ENCODE measurements around the gene HOXA6.

The HOXA6 gene

GRCh38 chr7:27187475-27188385 lies 40.2 kb upstream of the HOXA6 start:
- Histone ChIP-seq H3K27ac (no peak overlapping the region), H3K4me3 (peak overlapping the region; percentile 48)
- peak; percentile 64 for DNase-seq (ENCODE audit: low spot score)
- TF ChIP-seq CTCF (IDR thresholded peaks at IDR 0.05): no peak

- Histone ChIP-seq H3K27ac (no peak overlapping the region), H3K4me3 (no peak overlapping the region)
- no peak for TF ChIP-seq CTCF (IDR thresholded peaks at IDR 0.05)
- DNase-seq (ENCODE audit: low spot score): peak; percentile 7
Observed at GRCh38 chr7:27186668-27187474, 39.3 kb upstream of the HOXA6 start.

GRCh38 chr7:27185854-27186667 lies 38.5 kb upstream of the HOXA6 start:
- no peak overlapping the region for H3K27ac ChIP-seq
- no peak for TF ChIP-seq CTCF (IDR thresholded peaks at IDR 0.05)
- DNase-seq (ENCODE audit: low spot score): peak; percentile 73
- H3K4me3 ChIP-seq: no peak overlapping the region

- peak within 1 kb of the TSS; percentile 58 for H3K4me3 ChIP-seq
- no peak for TF ChIP-seq CTCF (IDR thresholded peaks at IDR 0.05)
- DNase-seq (ENCODE audit: low spot score): peak; percentile 65
- H3K27ac ChIP-seq: no peak within 1 kb of the TSS
Observed at GRCh38 chr7:27185013-27185853, 37.7 kb upstream of the HOXA6 start, which contains the start of gene HOXA11. Gene HOXA11, minus strand, starts transcription at chr7:27185232. Its CDS starts 88 bp downstream, at chr7:27185144.

- H3K4me3 ChIP-seq: peak overlapping the region; percentile 58
- peak; percentile 71 for DNase-seq (ENCODE audit: low spot score)
- TF ChIP-seq CTCF (IDR thresholded peaks at IDR 0.05): no peak
- H3K27ac ChIP-seq: no peak overlapping the region
Observed at GRCh38 chr7:27184337-27185012, 36.9 kb upstream of the HOXA6 start.
